ENCODE results near the gene NINJ2. TPM values are rescaled to one million over a fixed set of nuclear protein-coding genes. Genes with fewer than 3 reads are reported as not detected.

The NINJ2 gene
- total RNA-seq, 1 donor from 2014 or later, result 0.76 TPM

DNA sequence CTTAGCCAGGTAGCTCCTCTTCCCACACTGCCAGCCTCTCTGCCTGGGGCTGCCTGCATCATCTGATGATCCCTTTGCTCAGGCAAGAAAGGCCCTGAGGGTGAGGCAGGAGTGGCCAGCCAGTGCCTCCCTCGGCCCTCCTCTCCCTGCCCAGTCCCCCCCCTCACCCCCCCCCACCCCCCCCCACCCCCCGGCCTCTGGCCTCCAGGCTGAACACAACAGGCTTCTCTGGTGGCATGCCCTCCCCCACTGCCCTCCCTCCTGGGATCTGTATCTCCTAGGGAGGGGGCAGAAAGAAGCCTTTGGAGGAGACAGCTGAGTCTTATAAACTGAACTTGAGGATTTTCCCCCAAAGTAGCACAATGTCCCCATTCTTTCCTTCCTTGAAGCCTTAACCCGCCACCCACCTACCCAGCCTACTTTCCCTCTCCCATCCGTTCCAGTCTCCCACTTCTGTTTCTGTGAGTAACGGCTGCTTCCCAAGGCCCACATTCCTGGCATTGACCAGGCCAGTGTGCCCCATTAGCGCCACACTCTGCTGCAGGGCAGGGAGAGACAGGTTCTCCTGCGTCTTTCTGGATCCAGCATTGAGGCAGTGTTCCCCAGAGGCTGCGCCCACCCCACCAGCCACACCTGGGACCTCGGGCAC lies 121.4 kb downstream of the NINJ2 start:
- Mint-ChIP-seq H3K4me1 (ENCODE audit: low read depth, unreplicated experiment) (peaks cover 12% of the 10 kb centered on the region), H3K4me3 (ENCODE audit: unreplicated experiment) (no peak overlapping the region), H3K27me3 (ENCODE audit: unreplicated experiment) (peaks cover 11% of the 10 kb centered on the region), H3K36me3 (ENCODE audit: unreplicated experiment) (peaks cover 6% of the 10 kb centered on the region), H3K9me3 (ENCODE audit: unreplicated experiment) (peaks cover 5% of the 10 kb centered on the region), H3K27ac (ENCODE audit: unreplicated experiment) (no peak overlapping the region)
- no peak for DNase-seq
- TF ChIP-seq, protein P1, sequence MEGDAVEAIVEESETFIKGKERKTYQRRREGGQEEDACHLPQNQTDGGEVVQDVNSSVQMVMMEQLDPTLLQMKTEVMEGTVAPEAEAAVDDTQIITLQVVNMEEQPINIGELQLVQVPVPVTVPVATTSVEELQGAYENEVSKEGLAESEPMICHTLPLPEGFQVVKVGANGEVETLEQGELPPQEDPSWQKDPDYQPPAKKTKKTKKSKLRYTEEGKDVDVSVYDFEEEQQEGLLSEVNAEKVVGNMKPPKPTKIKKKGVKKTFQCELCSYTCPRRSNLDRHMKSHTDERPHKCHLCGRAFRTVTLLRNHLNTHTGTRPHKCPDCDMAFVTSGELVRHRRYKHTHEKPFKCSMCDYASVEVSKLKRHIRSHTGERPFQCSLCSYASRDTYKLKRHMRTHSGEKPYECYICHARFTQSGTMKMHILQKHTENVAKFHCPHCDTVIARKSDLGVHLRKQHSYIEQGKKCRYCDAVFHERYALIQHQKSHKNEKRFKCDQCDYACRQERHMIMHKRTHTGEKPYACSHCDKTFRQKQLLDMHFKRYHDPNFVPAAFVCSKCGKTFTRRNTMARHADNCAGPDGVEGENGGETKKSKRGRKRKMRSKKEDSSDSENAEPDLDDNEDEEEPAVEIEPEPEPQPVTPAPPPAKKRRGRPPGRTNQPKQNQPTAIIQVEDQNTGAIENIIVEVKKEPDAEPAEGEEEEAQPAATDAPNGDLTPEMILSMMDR (IDR thresholded peaks at IDR 0.05; ENCODE audit: partially characterized antibody, unreplicated experiment), result no peak

DNA sequence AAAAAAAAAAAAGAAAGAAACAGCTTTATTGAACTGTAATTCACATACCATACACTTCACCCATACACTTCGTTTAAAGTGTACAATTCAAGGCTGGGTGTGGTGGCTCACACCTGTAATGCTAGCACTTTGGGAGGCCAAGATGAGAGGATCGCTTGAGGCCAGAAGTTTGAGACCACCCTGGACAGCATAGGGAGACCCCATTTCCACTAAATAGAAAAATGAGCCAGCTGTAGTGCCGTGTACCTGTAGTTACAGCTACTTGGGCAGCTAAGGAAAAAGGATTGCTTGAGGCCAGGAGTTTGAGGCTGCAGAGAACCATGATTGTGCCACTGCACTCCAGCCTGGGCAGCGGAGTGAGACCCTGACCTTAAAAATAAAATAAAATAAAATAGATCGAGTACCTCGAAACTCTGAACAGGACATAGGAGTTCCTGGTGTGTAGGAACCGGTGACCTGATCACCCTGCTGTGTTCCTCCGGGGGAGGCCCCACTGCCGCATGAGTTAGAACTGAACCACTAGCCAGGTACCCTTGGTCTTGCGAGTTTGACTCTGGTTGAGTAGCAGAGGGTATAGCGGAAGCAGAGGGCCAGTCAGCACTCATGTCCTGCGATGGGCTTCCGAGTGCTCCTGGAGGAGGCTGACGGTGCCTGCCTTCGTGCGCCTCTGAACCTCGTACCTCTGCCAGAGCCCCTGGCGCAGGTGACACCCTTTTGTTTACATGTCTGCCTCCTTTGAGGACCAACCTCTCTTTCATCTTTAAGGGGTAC lies 123.5 kb downstream of the NINJ2 start:
- no peak overlapping the region for H3K4me3 Mint-ChIP-seq (ENCODE audit: unreplicated experiment)

DNA sequence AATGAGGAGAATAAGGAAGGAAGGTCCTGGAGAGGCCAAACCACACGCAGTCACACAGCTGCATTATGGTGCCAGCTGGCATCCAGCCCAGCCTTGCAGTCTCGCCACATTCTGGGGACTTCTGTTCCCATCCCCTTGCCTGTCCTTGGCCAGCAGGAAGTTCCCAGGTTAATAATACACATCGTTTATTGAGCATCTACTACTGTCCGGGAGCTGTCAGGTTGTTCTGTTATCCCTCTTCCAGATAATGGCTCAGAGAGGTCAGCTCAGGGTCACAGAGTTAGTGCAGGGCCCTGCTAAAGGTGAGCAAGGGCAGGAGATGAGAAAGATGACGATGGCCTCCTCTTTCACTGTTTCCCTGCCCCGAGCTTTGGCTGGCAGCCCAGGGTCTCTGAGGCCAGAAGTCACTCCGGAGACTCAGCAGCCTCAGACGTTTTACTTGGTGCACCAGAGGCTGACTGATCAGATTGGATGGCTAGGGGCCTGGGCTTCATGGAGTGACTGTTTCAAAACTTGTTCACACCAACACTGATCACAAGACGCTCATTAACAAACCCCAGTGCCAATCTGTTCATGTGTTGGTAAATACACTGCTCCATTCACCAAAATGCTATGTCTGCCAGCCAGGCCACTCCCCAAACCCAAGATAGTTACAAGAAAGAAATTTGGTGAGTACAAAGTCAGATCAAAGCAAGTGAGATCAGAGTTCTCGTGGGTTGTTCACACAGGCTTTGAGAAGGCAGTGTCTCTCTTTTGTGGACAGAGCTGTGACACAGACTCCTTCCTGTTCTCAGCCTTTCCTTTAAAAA lies 124.3 kb downstream of the NINJ2 start:
- peaks cover 1% of the 10 kb centered on the region for H3K27me3 Mint-ChIP-seq (ENCODE audit: unreplicated experiment)
- TF ChIP-seq, protein P1 (IDR thresholded peaks at IDR 0.05; ENCODE audit: partially characterized antibody, unreplicated experiment), result no peak
- H3K4me3 Mint-ChIP-seq (ENCODE audit: unreplicated experiment), result no peak overlapping the region
- H3K9me3 Mint-ChIP-seq (ENCODE audit: unreplicated experiment), result no peaks in the 10 kb centered on the region
- no peak for DNase-seq
- peaks cover 18% of the 10 kb centered on the region for H3K4me1 Mint-ChIP-seq (ENCODE audit: low read depth, unreplicated experiment)
- no peaks in the 10 kb centered on the region for H3K36me3 Mint-ChIP-seq (ENCODE audit: unreplicated experiment)
- no peak overlapping the region for H3K27ac Mint-ChIP-seq (ENCODE audit: unreplicated experiment)

More for the DNA sequence above, 123.5 kb downstream of the NINJ2 start:
- H3K27me3 Mint-ChIP-seq (ENCODE audit: unreplicated experiment), result peaks cover 6% of the 10 kb centered on the region
- peaks cover 6% of the 10 kb centered on the region for H3K36me3 Mint-ChIP-seq (ENCODE audit: unreplicated experiment)
- no peak for DNase-seq
- H3K27ac Mint-ChIP-seq (ENCODE audit: unreplicated experiment), result no peak overlapping the region
- peaks cover 5% of the 10 kb centered on the region for H3K9me3 Mint-ChIP-seq (ENCODE audit: unreplicated experiment)
- peaks cover 21% of the 10 kb centered on the region for H3K4me1 Mint-ChIP-seq (ENCODE audit: low read depth, unreplicated experiment)
- TF ChIP-seq, protein P1 (IDR thresholded peaks at IDR 0.05; ENCODE audit: partially characterized antibody, unreplicated experiment), result no peak

DNA sequence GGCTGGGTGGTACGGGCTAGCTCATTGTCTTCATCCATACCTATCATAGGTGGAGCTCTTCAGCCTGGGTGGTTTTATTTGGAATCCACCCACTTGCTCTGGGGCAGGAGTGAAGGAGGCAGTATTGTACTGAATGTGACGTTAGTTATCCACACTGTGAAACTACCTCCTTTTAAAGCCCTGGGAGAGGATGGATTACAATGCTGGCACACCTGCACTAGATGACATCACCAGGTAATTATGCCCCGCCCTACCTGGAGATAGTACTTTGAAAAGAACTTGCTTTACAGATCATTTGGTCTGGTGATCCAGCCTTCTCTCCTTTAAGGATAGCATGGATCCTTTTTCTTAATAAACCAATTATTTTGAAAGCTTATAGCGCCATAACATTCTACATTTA lies 125.5 kb downstream of the NINJ2 start:
- DNase-seq, result no peak
- Mint-ChIP-seq H3K9me3 (ENCODE audit: unreplicated experiment) (no peaks in the 10 kb centered on the region), H3K4me3 (ENCODE audit: unreplicated experiment) (no peak overlapping the region), H3K4me1 (ENCODE audit: low read depth, unreplicated experiment) (peaks cover 18% of the 10 kb centered on the region), H3K27me3 (ENCODE audit: unreplicated experiment) (peaks cover under 1% of the 10 kb centered on the region), H3K27ac (ENCODE audit: unreplicated experiment) (no peak overlapping the region), H3K36me3 (ENCODE audit: unreplicated experiment) (no peaks in the 10 kb centered on the region)
- TF ChIP-seq, protein P1 (IDR thresholded peaks at IDR 0.05; ENCODE audit: partially characterized antibody, unreplicated experiment), result no peak
